HG02852 (cell line): ENCODE data around the gene BRCA1.
"Not testable (repeated sequence)": the region's sequence is repeated elsewhere in the genome, so short reads cannot be mapped to it uniquely, and the experiment has no call there.

Experiments
- ATAC-seq: cut with Tn5 transposase; IDR thresholded peaks from one replicate; pipeline ENCODE4 v1.9.1; 2021; ENCODE audit warnings: mild to moderate bottlenecking, moderate library complexity; ENCODE audit not compliant: unreplicated experiment

Gene BRCA1

DNA sequence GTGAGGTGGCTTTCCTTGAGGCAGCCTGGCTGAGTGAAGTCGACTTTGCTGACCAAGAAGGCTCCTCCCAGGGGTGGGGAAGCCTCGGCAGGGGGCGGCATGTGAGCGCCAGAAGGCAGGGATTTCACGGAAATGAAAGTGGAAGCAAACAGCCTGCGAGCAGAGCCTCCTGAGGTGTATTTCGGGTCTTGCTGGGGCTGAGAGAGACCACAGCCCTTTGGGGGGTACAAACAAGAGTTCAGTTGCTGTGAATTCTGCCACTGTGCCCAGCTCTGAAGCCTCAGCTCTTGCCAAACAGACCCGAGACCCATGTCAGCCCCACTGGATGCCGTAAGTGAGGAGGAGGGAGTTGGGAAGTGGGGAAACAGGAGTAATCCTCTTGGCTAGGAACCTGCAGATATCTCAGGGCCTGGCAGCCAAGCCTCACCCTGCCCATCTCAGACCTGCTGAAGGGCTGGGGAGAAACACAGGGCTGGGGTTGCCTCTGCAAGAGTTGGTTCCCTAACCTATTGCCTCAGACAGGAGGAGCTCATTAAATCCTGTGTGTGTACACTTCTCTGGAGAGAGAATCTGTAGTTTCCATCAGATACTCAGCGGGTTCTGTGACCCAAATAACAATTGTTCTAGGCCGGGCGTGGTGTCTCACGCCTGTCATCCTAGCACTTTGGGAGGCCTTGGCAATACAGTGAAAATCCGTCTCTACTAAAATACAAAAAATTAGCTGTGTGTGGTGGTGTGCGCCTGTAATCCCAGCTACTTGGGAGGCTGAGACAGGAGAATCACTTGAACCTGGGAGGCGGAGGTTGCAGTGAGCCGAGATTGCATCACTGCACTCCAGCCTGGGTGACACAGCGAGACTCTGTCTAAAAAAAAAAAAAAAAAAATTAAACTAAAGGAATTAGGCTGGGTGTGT lies 118.3 kb downstream of the BRCA1 start, which contains the start of gene IFI35:
Gene IFI35 (plus strand): TSS at position 146 of the 913 bp plus-strand sequence. CDS start 164 bp downstream, at position 310.
- peak; percentile 83 for ATAC-seq

DNA sequence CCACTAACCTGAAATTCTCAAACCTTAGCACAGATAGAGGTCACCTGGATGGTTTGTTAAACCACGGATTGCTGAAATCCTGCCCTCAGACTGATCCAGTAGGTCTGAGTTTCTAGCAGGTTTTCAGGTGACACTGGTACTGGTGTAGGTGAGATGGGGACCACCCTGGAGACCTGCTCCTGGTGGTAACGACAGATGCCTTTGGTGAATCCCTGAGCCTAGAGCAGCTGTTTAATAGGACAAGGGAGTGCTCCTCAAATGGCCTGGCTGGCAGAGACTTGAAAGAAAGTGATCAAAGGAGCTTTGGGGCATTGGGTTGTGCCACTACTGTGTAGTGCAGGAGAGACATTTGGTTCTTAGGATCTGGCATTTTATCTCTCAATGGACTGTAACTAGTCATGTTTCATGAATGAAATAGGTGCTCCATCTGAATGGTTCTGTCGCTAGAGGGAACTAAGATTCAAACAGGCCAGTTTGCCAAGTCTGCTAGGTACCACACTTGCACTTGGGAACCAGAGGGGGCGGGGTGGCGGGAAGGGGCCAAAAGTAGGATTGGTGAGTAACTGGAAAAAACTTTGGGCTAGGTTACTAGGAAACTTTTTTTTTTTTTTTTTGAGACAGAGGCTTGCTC lies 121.5 kb downstream of the BRCA1 start:
- no peak for ATAC-seq

DNA sequence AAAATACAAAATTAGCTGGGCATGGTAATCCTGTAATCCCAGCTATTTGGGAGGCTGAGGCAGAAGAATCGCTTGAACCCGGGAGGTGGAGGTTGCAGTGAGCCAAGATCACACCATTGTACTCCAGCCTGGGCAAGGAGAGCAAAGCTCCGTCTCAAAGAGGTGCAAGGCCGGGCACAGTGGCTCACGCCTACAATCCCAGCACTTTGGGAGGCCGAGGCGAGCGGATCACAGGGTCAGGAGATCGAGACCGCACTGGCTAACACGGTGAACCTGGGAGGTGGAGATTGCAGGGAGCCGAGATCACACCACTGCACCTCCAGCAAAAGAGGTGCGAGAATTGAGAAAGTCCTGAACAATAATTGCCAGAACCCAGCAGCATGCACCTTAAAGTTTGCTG lies 124.3 kb downstream of the BRCA1 start:
- not testable (repeated sequence) for ATAC-seq

DNA sequence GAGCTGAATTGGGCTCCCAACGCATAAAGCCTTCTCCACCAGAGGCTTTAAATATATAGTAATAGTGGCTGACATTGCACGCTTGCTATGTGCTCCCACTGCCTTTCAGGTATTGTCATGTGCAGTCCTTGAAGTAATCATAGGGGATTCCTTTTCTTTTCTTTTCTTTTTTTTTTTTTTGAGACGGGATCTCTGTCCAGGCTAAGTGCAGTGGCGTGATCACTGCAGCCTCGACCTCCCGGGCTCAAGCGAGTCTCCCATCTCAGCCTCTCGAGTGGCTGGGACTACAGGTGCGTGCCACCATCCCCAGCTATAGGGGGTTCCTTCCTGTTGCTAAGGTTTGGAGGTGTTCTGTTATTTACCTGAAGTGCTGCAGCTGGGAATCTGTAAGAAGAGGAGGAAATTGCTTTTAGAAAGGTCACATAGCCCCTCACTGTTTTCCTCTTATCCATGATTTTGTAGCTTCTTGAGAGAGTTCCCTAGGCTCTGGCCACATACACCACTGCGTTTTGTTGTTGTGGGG lies 126.1 kb downstream of the BRCA1 start:
- ATAC-seq = no peak

DNA sequence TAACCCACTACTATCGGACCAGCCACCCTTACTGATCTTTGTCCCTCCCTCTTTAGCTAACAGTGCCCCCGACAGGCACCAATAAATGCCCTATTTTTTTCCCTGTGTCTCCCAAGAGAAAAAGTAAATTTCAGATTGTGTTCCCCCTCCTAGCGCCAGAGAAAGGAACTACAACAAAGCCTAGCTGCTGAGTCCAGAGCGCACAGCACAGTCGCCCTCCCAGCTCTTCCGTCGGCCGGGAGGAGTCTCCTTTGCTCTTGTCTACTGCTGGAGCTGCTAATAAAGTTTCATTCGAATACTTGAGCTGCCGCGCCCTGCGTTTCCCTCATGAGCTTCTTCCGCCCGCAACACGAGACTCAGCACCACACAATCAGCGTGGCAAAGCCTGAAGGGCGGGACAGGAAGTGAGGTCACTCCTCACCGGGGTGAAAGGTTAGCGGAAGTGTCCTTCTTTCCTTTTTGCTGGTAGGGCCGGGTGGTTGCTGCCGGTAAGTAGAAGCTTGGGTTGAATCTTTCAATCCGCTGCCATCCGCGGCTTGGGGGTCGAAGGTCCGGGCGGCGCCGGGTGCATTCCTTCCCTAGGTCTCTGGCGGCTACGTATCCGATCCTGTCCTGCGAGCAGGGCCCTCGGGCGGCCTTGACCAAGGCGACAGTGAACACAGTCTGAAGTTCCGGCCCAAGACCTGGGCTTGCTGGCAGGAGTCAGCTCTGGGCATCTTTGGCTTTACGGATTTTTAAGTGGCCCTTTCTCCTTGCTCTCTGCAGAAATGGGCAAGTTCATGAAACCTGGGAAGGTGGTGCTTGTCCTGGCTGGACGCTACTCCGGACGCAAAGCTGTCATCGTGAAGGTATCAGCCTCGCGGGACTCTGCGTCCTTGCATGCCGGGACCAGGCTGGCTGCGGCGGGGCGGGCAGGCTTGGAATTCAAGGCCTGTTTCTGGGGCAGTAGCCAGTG lies 126.9 kb downstream of the BRCA1 start, which contains the start of gene RPL27:
Gene RPL27 (plus strand): TSS at position 436 of the 955 bp plus-strand sequence. CDS start 332 bp downstream, at position 768.
- peak; percentile 91 for ATAC-seq

DNA sequence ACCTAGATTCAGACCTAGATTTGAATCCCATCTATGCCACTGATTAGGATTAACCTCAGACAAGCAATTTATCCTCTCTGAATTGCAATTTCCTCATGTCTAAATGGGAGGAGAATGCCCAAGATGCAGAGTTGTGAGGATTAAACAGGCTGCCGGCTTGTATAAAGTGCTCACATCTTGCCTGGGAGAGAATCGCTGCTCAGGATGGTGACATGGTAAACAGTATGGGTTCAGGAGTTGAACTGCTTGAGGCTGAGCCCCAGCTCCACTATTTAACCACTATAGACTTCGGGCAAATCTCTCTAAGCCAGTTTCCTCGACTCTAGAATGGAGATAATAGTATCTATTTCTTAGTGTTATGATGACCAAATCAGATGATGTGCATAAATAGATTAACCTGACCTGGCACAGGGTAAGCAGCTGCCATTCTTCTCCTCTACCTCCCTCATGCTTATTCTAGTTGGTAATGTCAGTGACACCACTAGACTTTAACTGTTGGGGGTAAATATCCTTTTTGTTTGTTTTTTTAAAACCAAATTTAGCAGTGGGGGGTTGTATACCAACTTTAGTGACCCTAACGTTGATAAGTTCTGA lies 127.7 kb downstream of the BRCA1 start:
- ATAC-seq = no peak
